ENCODE measurements around the gene ASAP3.

ASAP3 gene

GRCh38 chr1:23449306-23449705 lies 34.7 kb downstream of the ASAP3 start:
- no peak for DNase-seq (ENCODE audit: low spot score)

- no peak for DNase-seq (ENCODE audit: low spot score)
These were observed 35.1 kb downstream of the ASAP3 start for GRCh38 chr1:23448846-23449245.

DNA sequence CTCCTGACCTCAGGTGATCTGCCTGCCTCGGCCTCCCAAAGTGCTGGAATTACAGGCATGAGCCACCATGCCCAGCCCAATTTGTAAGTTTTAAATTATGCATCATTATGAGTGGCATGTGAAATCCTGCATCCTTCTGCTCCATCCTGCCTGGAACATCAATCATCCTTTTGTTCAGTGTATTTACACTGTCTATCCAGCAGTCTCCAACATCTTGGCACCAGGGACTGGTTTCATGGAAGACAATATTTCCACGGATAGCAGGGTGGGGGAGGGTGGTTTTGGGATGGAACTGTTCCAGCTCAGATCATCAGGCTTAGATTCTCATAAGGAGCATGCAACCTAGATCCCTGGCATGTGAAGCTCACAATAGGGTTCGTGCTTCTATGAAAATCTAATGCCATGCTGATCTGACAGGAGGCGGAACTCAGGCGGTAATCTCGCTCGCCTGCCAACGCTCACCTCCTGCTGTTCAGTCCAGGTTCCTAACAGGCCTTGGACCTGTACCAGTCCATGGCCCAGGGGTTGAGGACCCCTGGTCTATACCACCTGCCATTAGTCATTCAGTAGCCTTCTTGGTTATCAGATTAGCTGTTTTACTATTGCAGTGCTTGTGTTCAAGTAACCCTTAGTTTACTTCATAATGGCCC lies 37.2 kb downstream of the ASAP3 start:
- no peak for DNase-seq (ENCODE audit: low spot score)

- no peak for DNase-seq (ENCODE audit: low spot score)
These were observed 39.2 kb downstream of the ASAP3 start for GRCh38 chr1:23444596-23445390.

DNA sequence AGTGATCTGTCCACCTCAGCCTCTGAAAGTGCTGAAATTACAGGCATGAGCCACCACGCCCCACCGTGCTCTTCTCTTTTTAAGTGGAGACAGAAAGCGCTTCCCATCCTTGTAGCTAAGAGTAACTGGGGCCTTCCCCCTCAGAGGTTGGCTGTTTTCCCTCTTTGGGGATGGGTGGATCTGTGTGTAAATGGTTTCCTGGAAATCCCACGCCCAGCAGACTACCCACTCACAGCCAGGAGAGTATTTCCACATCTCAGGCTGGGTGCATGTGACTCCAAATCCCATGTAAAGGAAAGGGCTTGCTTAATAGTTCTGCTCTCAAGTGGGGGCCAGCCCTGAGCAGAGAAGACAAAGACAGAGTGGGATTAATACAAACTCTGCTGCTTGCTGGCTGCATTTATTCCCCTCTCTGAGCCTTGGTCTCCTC lies 39.9 kb downstream of the ASAP3 start:
- DNase-seq (ENCODE audit: low spot score) = peak; percentile 89

GRCh38 chr1:23442751-23443150 lies 41.2 kb downstream of the ASAP3 start:
- no peak for DNase-seq (ENCODE audit: low spot score)

- no peak for DNase-seq (ENCODE audit: low spot score)
These were observed 42.4 kb downstream of the ASAP3 start for GRCh38 chr1:23441446-23442148.

DNA sequence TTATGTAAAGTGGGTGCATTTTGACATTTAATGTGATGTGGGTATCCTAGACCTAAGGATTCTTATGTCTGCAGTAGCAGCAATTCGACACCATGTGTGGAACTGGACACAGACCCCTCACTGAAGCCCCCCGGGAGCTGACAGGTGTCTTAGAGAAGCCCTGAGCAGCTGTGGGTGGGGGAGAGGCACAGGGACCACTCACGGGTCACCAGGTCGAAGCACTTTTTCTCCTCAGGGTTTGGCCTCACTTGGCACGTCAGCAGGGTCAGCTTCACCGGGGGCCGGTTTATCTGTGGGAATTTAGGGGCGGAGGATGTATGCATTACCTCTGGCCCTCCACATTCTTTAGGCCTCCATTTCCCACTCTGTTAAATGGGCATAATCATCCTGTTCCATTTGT lies 45.4 kb downstream of the ASAP3 start:
- DNase-seq (ENCODE audit: low spot score) = no peak

DNA sequence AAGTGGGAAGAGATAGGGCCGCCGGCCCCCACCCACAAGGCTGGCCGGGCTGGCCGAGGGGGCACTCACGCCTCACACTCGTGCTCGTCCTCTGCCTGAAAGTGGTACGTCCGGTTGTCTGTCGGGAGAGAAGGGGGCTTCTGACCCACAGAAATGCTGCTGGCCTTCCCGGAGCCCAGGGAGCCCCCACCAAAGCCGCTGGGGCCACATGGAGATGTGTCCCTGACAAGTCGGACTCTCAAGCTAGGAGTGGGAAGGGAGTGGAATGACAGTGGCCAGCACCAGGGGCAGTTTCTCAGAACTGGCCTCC lies 46.7 kb downstream of the ASAP3 start:
- DNase-seq (ENCODE audit: low spot score) = no peak

DNA sequence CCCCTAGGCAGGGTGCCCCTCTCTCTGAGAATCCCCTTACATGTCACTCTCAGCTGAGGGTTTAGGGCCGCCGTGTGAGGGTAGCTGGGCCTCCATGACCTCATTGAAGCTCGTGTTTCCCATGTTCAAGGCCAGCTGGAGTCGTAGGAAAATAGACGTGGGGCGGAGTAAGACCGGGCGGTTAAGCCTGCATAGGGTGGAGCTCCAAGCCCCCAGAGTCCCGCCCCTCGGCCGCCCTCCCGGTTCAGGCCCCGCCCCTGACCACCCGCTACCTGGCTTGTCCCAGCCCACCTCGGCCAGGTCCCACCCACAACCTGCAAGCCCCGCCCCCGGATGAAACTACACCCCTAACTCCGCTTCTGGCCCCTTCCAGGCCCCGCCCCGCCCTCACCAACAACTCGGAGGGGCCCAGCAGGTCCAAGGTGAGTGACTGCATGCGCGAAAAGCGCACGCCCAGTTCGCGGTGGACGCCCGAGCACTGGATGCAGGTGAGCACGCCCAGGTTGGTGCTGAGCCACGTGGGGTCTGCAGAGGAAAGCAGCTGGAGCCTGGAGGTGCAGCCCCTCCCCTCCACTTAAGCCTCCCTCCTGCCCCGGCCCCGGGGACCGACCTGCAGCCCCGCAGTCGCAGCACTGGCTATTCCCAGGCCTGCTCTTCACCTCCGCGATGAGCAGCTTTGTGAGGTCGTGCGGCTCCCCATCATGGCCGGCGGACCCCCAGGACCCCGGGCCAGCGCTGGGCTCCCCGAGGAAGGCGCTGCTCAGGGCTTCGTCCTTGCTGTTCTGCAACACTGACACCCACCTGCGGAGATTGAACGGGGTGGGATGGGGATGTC lies 47.2 kb downstream of the ASAP3 start:
- no peak for DNase-seq (ENCODE audit: low spot score)

DNA sequence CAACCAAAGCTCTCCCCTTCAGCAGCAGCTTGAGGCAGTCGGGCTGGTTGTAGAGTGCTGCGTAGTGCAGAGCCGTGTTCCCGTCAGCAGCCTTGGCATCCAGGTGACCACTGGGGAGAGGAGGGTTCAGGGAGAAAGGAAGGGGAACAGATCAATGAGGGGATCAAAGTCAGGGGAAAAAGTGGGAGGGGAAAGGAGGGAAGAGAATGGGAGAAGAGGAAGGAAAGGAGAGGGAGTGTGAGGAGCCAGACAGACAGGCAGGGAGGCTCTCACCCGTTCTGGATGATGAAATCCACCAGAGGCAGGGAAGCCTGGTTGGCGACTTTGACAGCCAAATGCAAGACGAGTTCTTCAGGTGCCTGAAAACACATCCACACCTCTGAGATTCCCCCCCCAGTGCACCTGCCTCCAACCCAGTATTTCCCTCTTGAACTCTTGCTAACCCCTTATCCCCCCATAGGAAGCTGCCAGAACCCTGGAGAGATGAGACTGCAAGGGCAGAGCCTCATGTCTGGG lies 49.7 kb downstream of the ASAP3 start:
- DNase-seq (ENCODE audit: low spot score) = no peak

GRCh38 chr1:23433122-23433521 lies 50.9 kb downstream of the ASAP3 start:
- DNase-seq (ENCODE audit: low spot score) = no peak

DNA sequence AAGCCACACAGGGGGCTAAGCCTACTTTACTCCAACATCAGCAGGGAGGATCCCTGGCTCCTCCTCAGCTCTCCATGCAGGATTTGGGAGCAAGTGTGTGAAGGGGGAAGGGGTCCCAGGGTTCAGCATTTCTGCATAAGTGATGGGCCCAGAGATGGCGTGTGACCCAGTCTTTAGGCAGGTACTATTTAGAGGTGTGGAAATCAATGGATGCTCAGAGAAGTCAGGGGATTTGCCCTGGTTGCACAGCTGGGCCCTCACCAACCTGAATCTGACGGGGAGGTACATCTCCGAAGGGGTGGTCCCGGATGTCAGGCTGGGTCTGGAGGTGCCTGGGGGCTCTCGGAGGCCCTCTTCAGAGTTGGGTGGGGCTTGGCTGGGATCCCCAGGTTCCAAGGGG lies 52.5 kb downstream of the ASAP3 start:
- no peak for DNase-seq (ENCODE audit: low spot score)

GRCh38 chr1:23430803-23431202 lies 53.2 kb downstream of the ASAP3 start:
- DNase-seq (ENCODE audit: low spot score) = no peak

DNA sequence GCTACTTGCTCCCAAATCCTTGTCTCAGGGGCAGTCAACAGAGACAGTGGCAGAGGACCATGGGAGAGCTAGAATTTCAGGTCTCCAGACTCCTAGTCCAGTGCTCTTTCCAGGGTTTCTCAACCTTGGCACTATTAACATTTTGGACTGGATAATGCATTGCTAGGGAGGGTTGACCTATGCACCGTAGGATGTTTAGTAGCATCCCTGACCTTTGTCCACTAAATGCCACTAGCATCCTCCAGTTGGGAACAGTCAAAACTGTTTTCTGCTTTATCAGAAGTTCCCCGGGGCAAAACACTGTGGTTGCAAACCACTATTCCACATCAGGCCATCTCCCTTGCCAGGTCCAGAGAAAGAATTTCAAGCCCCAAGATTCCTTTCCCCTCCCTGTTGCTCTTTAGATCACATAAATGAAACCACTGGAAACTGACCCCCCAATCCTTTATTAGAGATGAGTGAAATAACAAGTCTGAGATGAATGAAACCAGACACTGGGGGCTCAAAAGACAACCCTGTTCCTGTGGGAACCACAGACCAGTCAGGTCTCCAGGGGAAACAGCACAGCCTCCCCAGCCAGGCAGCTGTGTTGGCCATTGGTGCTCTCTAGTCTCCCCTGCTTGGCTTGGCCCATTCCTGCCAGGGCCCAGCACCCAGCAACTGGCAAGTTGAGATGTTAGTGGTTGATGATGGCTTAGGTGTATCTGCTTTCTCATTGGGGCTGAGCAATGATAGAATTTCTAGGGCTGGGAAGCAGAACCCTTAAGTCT lies 55.7 kb downstream of the ASAP3 start:
- no peak for DNase-seq (ENCODE audit: low spot score)

DNA sequence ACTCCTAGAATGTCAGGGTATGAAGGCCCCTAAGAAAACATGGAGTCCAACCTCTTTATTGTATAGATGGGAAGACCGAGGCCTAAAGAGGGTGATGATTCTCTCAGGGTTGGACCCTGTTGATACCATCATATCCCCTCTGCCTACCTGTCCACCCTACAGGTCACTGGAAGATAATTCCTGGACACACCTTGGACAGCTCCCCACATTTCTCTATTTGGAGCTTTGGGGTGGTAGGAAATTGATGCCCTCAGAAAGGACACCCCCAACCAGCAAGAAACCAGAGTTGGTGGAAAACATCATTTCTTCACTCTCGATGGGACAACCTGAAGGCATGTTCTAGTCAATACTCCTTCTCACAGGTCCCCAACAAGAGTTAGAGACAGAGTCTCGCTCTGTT lies 56.4 kb downstream of the ASAP3 start:
- no peak for DNase-seq (ENCODE audit: low spot score)

GRCh38 chr1:23426828-23427227 lies 57.2 kb downstream of the ASAP3 start:
- no peak for DNase-seq (ENCODE audit: low spot score)

GRCh38 chr1:23425193-23425494 lies 58.8 kb downstream of the ASAP3 start:
- DNase-seq (ENCODE audit: low spot score) = no peak

DNA sequence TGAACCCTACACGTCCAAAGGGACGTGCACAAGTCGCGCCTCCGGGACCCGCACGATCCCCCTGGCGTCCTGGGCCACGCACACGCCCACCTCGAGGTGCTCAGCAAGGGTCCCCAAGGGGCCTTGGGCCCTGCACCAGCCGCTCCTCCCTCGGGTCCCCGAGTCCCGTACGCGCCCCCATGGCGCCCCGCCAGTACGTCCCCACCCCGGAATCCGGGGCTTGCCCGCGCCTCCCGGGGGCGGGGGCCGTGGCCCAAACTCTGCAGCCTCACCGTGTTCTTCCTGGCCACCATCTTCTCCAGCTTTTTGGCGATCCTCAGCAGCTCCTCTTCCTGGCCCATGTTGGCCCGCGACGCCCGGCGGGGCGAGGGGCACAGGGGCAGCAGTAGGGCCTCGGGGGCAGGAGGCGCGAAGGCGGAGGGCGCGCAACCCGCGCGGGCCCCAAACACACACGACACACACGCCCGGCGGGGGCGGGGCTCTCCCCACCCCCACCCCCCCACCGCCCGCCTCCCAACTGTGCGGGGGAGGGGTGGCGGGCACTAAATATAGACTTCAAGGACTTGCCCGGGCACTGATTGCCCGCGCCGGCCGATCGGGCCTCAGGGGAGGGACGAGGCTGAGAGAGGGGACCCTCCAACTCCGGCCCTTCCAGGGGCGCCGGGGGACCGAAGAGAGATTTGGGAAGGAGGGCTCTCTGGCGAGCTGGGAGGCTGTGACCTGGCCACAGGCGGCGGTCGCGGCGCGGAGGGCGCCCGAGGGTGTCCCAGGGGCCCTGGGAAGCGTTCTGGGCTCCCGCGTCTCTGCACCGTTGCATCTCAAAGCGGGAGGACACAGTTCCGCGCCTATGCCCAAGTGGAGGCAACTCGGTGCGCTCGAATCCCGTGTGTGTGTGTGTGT lies 59.4 kb downstream of the ASAP3 start, which contains the start of gene TCEA3:
TCEA3 (minus strand) TSS at position 456 of the 900 bp plus-strand sequence; CDS start at position 341, 115 bp downstream.
- DNase-seq (ENCODE audit: low spot score) = no peak
